Right forelimb (tissue), 1 donor: ENCODE measurements around the gene FHIT.
"Not testable (repeated sequence)": the region's sequence is repeated elsewhere in the genome, so short reads cannot be mapped to it uniquely, and the experiment has no call there.

ENCODE experiments used
- DNase-seq: peaks from one replicate; pipeline ENCODE4 v3.0.0-alpha.2; 2018

FHIT gene

DNA sequence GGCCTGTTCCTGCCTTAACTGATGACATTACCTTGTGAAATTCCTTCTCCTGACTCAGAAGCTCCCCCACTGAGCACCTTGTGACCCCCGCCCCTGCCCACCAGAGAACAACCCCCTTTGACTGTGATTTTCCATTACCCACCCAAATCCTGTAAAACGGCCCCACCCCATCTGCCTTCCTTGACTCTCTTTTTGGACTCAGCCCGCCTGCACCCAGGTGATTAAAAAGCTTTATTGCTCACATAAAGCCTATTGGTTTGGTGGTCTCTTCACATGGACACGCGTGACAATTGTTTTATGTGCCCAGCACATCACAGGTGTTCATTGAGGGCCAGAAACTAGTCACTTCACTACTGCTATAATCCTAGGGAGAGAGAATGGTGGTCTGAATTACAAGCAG is 1448.8 kb downstream of the FHIT start:
- not testable (repeated sequence) for DNase-seq

DNA sequence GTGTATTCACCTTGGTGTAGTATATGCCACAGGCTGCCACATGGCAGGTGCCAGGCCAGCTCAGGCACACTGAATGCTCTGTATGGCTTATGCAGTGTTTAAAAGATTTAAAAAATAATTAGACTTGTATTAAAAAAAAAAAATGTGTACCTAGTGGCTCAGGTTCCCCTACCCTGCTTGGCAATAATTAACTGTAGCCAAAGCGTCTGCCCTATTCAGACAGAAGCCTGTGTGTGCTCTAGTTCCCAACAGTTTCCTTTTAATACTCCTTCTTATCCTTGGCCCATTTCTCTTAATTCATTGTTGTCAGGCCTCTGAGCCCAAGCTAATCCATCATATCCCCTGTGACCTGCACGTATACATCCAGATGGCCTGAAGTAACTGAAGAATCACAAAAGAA is 1449.2 kb downstream of the FHIT start:
- DNase-seq = no peak

DNA sequence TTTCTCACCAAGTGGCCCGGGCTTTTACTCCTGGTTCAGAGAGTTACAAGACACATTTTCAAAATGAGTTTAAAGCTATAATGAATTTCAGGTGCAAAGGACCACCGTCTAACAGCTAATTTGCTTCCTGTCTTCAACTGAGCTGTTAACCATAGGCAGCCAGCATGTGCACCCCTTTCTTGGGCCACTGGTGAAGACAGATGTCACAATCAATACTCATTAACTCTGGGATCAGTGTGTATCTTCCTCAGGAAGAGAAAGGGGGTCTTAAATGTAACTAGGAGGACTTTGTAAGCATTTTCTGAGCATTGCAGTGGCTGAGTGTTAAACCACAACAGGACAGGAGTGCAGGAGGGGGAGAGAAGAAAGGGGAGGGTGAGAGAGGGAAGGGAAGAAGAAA is 1450.8 kb downstream of the FHIT start:
- no peak for DNase-seq

DNA sequence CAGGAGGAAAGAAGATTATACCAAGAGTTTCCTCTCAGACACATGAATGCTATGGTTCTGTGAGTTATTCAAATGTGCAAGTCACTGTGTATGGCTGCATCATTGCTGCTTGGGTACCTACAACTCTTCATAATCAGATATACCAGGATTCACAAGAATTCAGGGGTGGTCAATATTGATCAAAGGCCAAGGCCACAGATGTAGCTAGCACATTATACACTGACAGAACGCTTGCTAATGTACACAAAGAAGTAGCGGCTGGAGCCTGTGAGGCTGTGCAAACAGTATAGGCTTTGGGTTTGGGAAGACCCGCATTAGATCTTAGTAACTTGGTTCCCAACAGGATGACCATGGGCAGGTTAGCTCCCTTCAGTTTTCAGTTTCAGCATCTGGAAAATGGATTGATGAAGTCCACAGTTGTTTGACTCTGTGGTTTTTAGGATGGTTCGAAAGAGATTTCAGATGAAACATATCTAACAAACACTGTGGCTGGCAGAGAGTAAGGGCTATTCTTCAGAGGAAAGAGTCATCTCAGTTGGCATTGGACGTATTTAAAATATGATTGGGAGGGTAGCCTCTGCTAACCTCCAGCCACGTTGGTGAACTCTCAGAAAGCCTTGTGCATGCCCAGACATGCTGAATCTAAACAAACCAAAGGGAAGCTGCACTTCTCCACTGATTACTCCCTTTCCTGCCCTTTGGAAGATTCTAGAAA is 1452.7 kb downstream of the FHIT start:
- DNase-seq = no peak

DNA sequence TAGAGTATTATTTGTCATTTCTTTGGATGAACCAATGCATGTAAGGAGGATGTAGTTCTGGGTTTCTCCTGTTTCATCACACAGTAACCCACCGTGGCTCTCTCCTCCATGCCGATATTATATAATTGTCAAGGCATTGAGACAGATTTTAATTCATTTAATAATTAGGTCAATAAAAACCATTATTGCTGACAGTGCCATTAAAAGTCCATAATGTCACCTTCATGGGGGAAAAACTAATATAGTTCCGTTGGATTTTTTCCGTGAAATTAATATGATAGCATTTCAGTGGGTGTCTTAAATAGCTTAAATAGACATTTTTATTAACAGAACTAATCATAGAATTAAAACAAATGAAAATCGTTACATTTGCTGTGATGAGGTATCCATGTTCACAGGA is 1453.7 kb downstream of the FHIT start:
- DNase-seq = no peak

DNA sequence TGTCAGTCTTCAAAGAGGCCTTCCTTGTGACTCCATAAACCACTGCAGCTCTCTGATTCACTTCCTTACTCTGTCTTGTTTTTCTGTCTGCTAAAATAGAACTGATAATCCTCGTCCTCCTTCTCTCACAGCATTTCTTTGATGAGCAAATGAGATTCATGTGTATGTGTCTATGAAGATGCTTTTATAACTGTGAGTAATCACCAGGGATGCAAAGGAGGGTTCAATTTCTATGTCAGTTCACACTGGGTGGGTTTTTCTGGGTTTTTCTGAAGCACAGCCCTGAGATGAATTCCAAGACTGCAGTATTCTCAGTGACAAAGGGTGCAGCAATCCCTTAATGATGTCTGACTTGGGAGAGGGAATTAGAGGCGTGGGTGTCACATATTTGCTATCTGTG is 1454.8 kb downstream of the FHIT start:
- DNase-seq = no peak

DNA sequence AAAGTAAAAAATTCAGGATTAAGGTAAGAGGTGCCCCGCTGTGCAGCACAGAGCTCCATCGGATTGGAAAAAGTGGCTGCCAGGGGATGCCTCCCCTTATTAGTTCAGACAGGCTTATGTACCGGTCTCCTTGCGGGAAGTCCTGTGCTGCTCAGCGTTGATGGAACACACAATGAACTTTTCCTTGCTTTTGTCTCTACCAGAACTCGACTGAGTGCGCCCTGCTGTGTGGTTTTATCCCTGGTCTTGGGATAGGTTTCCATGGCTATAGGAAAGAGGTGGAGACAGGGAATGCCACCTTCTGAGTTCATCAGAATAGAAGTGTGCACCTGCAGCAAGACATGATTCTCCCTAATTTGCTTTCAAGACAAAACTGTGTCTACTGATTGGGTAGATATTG is 1455.5 kb downstream of the FHIT start:
- no peak for DNase-seq

DNA sequence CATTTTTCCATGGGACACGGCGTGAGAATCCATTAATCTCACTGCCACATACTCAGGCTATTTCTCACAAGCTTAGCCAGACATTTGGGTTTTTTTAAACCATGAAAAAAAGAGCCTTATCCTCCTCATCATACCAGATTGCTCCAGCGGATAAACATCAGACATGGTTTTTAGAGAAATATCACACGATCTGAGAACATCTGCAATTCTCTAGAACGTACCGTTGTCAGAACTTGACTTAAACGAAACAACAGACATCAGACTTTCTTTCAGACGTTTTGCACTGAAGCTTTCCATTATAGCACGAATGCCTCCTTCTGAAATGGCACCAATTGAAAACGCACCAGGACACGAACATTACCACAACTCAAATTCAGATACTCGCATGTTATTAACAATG is 1457.3 kb downstream of the FHIT start:
- no peak for DNase-seq

DNA sequence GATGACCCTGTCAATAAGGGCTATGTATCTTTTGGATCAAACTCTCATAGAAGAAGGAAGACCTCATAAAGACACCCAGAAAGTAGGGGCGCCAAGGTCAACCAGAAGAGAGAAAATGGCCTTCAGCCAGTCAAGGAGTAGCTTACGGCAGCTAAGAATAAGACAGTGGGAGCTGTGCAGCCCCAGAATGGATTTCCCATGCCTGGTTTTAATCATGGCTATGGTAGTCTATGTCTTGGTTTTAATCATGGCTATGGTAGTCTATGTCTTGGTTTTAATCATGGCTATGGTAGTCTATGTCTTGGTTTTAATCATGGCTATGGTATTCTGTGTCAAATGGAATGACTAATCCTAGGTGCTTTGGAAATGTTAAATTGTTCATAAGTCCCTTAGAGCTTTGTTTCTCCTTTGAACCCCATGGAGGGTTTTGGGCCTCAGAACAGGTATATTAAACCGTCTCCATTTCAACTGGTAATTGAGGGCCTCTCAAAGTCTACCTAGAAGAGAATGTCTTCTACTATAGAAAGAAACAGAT is 1459.4 kb downstream of the FHIT start:
- DNase-seq = no peak

DNA sequence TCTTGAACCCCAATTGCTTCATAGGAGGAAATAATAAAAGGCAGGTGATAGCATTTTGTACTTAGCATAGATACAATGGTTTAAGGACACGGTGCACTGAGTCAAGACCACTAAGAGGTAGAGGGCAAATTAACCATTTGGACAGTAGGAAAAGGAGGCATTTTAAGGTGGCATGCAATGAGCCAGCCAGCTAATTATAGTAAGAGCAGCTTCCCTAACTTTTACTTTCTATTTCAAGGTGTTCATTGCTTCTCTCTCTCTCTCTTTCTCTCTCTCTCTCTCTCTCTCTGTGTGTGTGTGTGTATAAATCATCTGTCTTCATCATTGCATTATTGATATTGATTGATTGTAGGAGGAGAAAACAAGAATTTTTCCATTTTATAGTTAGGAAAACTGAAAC is 1461.0 kb downstream of the FHIT start:
- DNase-seq = no peak

DNA sequence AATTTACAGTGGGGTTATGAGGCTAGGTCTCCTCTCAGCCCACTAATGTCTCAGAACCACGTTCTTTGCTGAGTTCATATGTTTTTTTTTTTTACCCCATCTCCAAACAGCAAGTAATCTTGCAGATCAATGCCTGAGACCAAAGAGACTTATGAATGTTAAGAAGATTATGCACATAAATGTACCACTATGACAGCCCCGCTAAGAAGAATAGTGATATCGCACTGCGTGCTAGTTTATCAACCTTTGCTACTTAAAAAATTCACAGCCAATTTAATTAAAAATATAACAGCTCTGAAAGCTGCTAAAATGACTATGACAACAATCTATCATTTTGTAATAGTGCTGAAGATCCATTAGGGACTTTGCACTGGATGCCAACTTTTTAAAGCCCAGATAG is 1462.5 kb downstream of the FHIT start:
- DNase-seq = no peak

DNA sequence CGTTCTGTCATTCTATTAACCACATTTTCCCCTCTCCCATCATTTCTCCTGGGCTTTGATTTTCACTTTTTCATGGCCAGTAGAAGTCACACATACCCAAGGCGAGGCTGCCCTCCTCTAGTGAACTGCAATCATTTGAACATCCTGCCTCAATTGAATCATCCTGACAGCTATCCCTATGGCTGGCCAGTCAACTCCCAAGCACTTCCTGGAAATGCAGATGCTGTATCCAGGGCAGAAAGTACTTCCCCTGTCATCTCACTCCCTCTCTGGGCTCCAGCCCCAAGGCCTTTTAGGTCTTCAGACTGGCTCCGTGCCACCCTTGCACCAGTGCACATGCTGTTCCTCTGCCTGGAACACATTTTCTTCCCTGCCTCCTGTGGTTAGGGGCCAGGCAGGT is 1463.1 kb downstream of the FHIT start:
- no peak for DNase-seq

DNA sequence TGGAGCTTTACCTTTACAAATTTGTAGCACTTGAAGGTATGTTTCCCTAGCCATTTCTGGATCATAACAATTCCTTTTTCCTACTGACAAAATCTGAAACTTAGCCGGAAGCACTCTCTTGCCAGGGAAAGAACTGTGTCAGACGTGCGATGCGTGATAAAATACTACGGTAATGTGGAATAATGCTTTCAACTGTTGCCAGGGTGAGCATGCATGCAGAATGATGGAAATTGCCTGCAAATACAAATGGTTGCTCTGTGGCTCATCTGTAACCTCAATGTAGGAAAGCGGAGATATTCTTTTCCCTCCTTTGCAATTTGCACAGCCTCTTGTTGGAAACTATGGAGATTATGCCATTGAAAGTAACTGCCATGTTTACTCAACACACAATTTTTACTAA is 1464.9 kb downstream of the FHIT start:
- no peak for DNase-seq

DNA sequence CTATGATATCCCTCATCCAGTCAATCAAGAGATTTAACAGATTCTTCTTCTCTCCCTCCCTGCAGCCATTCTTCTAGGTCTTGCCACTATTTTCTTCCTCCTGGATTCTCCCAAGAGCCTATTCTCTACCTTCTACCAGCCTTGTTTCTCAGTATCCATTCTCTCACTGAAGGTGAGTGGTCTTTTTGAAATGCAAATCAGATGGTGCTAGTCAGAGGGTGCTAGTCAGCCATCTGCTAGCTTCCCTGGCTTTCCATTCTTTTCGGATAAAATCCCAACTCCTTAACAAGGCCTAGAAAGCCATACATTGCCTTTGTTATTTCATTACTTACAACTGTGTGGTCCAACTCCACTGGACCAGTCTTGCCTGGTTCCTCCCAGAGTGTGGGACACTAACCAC is 1467.1 kb downstream of the FHIT start:
- no peak for DNase-seq

DNA sequence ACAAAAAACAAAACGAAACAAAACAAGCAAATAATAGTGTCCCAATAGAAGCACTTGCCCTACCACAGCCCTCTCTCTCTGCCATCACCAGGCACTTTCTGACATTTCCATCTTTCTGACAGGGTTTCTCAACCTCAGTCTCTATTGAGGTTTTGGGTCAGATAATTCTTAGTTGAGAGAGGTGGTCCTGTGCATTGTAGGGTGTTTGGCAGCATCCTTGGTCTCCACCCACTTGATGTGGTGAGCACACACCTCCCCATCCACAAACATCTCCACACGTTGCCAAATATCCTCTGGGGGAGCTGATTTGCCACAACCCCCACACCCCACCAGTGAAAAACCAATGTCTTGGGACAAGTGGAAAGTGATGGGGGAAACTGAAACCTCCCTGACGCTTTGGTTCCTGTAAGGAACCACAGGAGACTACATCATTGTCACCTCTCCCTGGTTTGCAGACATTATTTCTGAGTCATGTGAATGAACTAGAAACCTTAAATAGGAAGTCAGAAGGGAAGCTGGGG is 1467.7 kb downstream of the FHIT start:
- DNase-seq = no peak

DNA sequence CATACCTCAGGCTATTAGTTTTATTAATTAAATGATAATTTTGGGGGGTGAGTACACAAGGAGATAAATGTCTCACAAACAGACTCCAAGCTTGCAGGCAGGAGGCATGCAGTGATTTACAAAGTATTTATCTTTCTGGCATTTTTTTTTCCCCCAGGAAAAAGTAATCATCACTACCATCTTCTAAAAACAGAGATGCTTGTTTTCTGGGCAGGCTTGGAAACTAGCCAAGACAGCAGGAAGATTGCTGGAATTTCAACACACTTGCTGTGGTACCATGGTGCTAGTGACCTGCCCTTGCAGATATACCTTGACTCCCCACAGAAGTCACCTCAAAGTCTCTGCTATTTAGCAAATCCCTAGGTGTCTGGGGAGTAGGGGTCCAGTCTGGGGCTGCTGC is 1468.6 kb downstream of the FHIT start:
- no peak for DNase-seq

DNA sequence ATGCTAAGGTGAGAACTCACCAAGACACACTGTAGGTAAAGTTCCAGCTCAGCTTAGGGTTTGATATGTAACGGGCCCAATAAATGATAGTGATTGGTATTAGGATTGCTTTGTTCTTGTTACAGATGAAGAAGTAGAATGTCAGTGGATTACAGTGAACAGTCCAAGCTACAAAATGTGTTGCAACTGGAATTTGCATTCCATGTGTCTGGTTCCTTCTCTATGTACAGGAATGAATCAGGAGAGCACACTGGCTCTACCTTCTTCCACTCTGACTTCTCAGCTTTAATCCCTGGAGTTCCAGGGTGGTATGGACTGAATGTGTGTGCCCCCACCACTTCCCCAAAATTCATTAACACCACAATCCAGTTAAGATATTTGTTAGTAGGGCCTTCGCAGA is 1471.0 kb downstream of the FHIT start:
- DNase-seq = no peak

DNA sequence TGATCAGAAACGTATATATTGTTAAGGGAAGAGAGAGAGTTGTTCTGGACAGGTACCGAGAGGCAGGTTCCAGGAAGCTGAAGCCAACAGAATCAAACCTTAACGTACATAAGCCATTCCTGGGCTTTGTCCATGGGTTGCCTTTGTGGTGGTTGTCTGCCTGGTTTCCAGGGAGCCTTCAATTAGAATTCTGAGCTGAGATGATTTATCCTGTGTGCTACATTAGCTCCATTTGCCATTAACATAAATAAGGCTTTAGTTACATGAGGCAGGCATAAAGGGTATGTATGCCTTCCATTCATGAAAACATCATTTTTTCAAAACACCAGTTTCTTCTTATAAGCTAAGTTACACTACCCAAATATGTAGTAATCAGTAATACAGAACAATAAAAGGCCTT is 1472.0 kb downstream of the FHIT start:
- no peak for DNase-seq

DNA sequence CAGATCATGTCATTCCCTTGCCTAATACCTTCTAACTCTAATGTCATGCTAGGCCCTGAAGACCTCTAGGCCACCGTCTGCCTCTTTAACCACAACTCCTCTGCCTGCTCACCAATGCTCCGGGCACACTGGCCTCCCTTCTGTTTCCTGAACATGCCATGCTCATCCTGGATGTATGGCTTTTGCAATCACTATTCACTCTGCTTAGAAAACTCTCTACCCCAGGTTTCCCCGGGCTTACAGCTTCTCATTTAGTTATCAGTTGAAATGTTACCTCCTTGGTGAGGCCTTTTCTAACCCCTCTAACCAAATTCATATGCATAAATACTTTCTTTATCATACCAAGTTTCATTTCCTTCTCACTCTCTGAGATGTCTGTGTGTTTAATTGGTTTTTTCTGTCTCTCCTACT is 1473.6 kb downstream of the FHIT start:
- DNase-seq = no peak

DNA sequence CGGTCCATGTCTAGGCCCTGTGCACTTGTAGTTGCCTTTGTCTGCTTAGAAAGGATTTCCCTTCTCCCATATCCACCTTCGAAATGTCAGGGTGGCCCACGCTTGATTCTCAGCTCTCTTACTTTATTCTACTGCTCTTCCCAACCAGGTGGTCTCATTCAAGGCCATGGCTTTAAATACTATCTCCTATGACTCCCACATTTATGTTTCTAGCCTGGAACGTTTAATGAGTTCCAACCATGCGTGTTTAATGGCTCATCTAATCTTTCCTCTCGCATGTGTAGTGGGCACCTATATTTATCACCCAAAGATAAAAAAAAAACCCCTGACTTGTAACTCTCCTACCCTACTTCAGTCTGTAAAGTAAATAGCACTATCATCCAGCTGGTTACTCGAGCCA is 1474.2 kb downstream of the FHIT start:
- no peak for DNase-seq

DNA sequence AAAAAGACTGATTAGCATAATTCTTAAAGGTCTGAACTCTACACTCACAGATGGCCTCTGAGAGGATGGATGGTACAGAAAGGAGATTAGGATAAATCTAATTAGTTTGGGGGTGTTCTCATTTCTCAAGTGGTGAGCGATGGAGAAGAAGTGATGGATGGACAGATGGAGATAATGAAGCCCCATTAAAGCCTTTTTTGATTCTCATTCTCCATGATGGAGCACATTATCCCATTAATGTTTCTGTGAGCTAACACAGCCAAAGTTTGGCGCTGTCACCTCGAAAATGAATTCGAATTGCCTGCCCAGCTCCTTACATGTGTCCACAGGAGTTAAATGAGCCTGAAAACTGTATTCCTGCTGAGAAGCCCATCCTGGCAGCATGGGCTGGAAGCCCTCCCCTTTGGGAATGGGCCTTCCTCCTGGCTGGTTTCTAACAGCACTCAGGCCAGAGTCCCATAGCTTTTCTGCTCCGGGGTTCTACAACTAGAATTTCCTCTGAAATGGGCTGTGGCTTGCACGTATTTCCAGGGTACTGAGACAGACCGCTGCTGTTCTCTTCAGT is 1475.4 kb downstream of the FHIT start:
- DNase-seq = no peak

DNA sequence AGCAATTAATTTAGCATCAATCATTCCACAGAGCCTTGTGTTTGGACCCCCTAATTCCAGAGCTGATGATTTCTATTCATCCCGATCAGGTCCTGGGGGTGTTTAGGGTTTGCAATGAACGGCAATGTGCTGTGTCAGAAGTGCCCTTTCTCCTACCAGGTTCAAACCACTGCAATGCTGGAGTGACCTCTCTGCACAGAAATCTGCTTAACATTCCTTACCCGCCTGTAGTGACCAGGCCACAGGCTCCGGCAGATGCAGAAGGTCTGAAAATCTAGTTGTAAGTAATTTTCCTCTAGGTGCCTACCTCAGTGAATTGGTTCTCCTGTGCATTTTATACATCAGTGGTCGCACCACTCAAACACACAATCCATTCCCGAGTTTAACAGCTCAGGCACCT is 1476.1 kb downstream of the FHIT start:
- no peak for DNase-seq

DNA sequence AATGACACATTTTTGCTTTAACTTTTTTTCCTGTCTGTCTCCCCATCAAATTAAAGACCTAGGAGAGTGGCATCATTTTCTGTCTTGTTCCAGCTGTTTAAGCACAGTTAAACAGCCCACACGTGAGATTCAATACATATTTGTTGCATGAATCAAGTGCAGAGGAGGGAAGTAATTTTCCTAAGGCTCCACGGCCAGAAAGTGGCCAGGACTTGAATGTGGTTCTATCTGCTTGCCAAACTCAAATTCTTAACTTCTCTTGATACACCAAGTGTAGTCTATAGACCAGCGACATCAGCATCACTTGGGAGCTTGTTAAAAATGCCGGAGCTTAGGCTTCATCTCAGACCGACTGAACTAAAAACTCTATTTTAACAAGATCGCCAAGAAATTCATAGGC is 1476.6 kb downstream of the FHIT start:
- no peak for DNase-seq

DNA sequence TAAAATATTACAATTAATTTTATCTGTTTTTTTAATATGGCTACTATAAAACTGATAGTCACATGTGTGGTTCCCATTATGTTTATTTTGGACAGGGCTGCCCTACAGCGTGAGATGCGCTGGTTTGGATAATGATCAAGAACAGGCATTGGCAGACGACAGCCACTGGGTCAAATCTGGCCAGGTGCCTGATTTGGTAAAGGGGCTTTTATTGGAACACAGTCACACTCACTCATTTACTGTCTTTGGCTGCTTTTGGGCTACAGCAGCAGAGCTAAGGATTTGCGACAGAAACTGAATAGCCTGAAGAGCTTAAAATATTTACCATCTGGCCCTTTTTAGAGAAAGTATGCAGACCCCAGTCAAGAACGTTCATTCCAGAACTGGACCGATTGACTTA is 1477.3 kb downstream of the FHIT start:
- DNase-seq = no peak
